WTC11 (cell line): ENCODE measurements around the gene DCLRE1C.
"Not testable (repeated sequence)": the region's sequence is repeated elsewhere in the genome, so short reads cannot be mapped to it uniquely, and the experiment has no call there.

Experiments
- TP53 ChIP-seq: sonication (generic); formaldehyde crosslinking; IDR thresholded peaks from 2 replicates; pipeline ENCODE4 v1.8.1; 2023; ENCODE audit warnings: mild to moderate bottlenecking, missing genetic modification reagents
- TF ChIP-seq, protein P1 (sequence below): fragments of 200-600 bp; IDR thresholded peaks from 2 replicates; pipeline ENCODE4 v1.8.0; 2022; ENCODE audit warnings: antibody characterized with exemption

DNA sequence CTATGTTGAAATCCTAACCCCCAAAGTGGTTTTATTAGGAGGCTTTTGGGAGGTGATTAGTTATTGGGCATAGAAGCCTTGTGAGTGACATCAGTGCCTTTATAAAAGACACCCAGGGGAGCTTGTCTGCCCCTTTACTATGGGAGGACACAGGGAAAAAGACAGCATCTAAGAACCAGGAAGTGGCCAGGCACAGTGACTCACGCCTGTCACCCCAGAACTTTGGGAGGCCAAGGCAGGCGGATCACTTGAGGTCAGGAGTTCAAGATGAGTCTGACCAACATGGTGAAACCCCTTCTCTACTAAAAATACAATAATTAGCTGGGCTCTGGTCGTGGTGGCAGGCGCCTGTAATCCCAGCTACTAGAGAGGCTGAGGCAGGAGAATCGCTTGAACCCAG lies 14.9 kb downstream of the DCLRE1C start:
- TF ChIP-seq TP53 = not testable (repeated sequence)
- TF ChIP-seq, protein P1, sequence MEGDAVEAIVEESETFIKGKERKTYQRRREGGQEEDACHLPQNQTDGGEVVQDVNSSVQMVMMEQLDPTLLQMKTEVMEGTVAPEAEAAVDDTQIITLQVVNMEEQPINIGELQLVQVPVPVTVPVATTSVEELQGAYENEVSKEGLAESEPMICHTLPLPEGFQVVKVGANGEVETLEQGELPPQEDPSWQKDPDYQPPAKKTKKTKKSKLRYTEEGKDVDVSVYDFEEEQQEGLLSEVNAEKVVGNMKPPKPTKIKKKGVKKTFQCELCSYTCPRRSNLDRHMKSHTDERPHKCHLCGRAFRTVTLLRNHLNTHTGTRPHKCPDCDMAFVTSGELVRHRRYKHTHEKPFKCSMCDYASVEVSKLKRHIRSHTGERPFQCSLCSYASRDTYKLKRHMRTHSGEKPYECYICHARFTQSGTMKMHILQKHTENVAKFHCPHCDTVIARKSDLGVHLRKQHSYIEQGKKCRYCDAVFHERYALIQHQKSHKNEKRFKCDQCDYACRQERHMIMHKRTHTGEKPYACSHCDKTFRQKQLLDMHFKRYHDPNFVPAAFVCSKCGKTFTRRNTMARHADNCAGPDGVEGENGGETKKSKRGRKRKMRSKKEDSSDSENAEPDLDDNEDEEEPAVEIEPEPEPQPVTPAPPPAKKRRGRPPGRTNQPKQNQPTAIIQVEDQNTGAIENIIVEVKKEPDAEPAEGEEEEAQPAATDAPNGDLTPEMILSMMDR = not testable (repeated sequence)
